SU-DHL-6 (cell line): Measurements from ENCODE around the gene COL23A1.

Experiments used
- H2AFZ ChIP-seq: fragments of 200-600 bp; sonication (generic); 2 replicates; pipeline ENCODE4 v1.6.1; 2014; ENCODE audit warnings: low read depth, mild to moderate bottlenecking, moderate library complexity, mixed read lengths, antibody characterized with exemption, low read length; ENCODE audit not compliant: severe bottlenecking
- H3F3A ChIP-seq: fragments of 200-600 bp; shearing (Covaris generic); 2 replicates; pipeline ENCODE4 v1.6.0; 2016; ENCODE audit warnings: antibody characterized with exemption, mild to moderate bottlenecking; ENCODE audit not compliant: insufficient read depth
- H3K27ac ChIP-seq: fragments of 200-600 bp; sonication (generic); 2 replicates; pipeline ENCODE4 v1.5.1; 2016; ENCODE audit warnings: low read depth, mild to moderate bottlenecking, low read length, moderate library complexity, mixed read lengths
- H3K27me3 ChIP-seq: fragments of 200-600 bp; sonication (generic), shearing (Covaris generic); 2 replicates; pipeline ENCODE4 v1.6.0; 2014; ENCODE audit warnings: mild to moderate bottlenecking, low read length
- H3K36me3 ChIP-seq: fragments of 200-600 bp; sonication (generic); 2 replicates; pipeline ENCODE4 v1.6.1; 2014; ENCODE audit warnings: mild to moderate bottlenecking, low read length, mixed read lengths
- H3K4me2 ChIP-seq: fragments of 300-600, 200-600 bp; shearing (Covaris generic), sonication (generic); 2 replicates; pipeline ENCODE4 v1.6.0; 2014; ENCODE audit warnings: low read length, low read depth, mild to moderate bottlenecking; ENCODE audit not compliant: poor library complexity, severe bottlenecking
- H3K4me3 ChIP-seq: fragments of 200-600 bp; sonication (generic); 2 replicates; pipeline ENCODE4 v1.5.1; 2014; ENCODE audit warnings: antibody characterized with exemption, low read length, mild to moderate bottlenecking, mixed read lengths; ENCODE audit not compliant: insufficient read depth, poor library complexity, severe bottlenecking
- H3K79me2 ChIP-seq: fragments of 200-600 bp; sonication (generic); 2 replicates; pipeline ENCODE4 v1.6.1; 2014; ENCODE audit warnings: mild to moderate bottlenecking, low read length, moderate library complexity; ENCODE audit not compliant: insufficient read depth
- H3K9ac ChIP-seq: fragments of 200-600 bp; sonication (generic); 2 replicates; pipeline ENCODE4 v1.7.0; 2014; ENCODE audit warnings: mild to moderate bottlenecking, low read length
- H3K9me2 ChIP-seq: fragments of 200-600 bp; sonication (generic); replicated peaks from 2 replicates; pipeline ENCODE4 v1.6.1; 2014; ENCODE audit warnings: low read length; ENCODE audit not compliant: insufficient read depth
- H3K9me3 ChIP-seq: fragments of 200-600 bp; sonication (generic); 2 replicates; pipeline ENCODE4 v1.6.1; 2014; ENCODE audit warnings: low read length, mixed read lengths; ENCODE audit not compliant: insufficient read depth
- H4K20me1 ChIP-seq: fragments of 200-600 bp; sonication (generic); 2 replicates; pipeline ENCODE4 v1.6.1; 2014; ENCODE audit warnings: low read depth, mild to moderate bottlenecking, antibody characterized with exemption, low read length, moderate library complexity, mixed read lengths
- EZH2phosphoT487 ChIP-seq: fragments of 200-600 bp; sonication (generic), shearing (Covaris generic); conservative IDR thresholded peaks from 2 replicates; pipeline ENCODE4 v1.6.1; 2018; ENCODE audit warnings: mild to moderate bottlenecking, antibody characterized with exemption, low read length, moderate library complexity, mixed read lengths
- TF ChIP-seq, protein P1 (sequence below): fragments of 200-600 bp; sonication (generic); IDR thresholded peaks from one replicate; pipeline ENCODE4 v1.5.1; 2017; ENCODE audit warnings: antibody characterized with exemption, mild to moderate bottlenecking, low read length, moderate library complexity; ENCODE audit not compliant: insufficient read depth, poor library complexity, severe bottlenecking

COL23A1 gene

DNA sequence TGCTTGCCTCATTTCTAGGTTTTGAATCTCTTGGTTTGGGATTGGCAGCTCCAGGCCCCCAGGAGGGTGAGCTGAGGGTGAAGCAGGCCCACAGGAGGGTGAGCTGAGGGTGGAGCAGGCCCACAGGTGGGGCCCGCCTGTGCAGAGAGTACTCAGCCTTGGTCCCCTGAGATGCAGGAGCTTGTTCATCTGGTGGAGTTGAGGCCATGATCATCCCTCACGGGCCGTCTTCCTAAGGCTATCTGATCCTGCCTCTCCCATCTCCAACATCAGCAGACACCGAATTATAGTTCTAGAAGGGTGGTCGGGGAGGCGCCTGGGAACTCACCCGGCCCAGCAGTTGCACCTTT, 225.9 kb downstream of the COL23A1 start:
- Histone ChIP-seq H3K9ac (no peak overlapping the region), H3K27ac (no peak overlapping the region), H4K20me1 (no peaks in the 10 kb centered on the region), H3K79me2 (no peaks in the 10 kb centered on the region), H3K36me3 (no peaks in the 10 kb centered on the region), H3F3A (no peaks in the 10 kb centered on the region), H3K4me3 (no peak overlapping the region), H3K27me3 (no peaks in the 10 kb centered on the region), H3K9me3 (no peaks in the 10 kb centered on the region), H3K9me2 (no peaks in the 10 kb centered on the region), H2AFZ (no peak overlapping the region), H3K4me2 (no peak overlapping the region)
- TF ChIP-seq EZH2phosphoT487 = no peak
- TF ChIP-seq, protein P1, sequence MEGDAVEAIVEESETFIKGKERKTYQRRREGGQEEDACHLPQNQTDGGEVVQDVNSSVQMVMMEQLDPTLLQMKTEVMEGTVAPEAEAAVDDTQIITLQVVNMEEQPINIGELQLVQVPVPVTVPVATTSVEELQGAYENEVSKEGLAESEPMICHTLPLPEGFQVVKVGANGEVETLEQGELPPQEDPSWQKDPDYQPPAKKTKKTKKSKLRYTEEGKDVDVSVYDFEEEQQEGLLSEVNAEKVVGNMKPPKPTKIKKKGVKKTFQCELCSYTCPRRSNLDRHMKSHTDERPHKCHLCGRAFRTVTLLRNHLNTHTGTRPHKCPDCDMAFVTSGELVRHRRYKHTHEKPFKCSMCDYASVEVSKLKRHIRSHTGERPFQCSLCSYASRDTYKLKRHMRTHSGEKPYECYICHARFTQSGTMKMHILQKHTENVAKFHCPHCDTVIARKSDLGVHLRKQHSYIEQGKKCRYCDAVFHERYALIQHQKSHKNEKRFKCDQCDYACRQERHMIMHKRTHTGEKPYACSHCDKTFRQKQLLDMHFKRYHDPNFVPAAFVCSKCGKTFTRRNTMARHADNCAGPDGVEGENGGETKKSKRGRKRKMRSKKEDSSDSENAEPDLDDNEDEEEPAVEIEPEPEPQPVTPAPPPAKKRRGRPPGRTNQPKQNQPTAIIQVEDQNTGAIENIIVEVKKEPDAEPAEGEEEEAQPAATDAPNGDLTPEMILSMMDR = no peak

GRCh38 chr5:178363501-178364325, 226.5 kb downstream of the COL23A1 start:
- Histone ChIP-seq H3F3A (no peaks in the 10 kb centered on the region), H4K20me1 (no peaks in the 10 kb centered on the region), H3K9me2 (no peaks in the 10 kb centered on the region), H3K36me3 (no peaks in the 10 kb centered on the region), H3K27ac (no peak overlapping the region), H3K4me2 (no peak overlapping the region), H3K4me3 (no peak overlapping the region), H2AFZ (no peak overlapping the region), H3K9ac (no peak overlapping the region), H3K9me3 (no peaks in the 10 kb centered on the region), H3K79me2 (no peaks in the 10 kb centered on the region), H3K27me3 (no peaks in the 10 kb centered on the region)
- TF ChIP-seq, protein P1 = no peak
- TF ChIP-seq EZH2phosphoT487 = no peak

DNA sequence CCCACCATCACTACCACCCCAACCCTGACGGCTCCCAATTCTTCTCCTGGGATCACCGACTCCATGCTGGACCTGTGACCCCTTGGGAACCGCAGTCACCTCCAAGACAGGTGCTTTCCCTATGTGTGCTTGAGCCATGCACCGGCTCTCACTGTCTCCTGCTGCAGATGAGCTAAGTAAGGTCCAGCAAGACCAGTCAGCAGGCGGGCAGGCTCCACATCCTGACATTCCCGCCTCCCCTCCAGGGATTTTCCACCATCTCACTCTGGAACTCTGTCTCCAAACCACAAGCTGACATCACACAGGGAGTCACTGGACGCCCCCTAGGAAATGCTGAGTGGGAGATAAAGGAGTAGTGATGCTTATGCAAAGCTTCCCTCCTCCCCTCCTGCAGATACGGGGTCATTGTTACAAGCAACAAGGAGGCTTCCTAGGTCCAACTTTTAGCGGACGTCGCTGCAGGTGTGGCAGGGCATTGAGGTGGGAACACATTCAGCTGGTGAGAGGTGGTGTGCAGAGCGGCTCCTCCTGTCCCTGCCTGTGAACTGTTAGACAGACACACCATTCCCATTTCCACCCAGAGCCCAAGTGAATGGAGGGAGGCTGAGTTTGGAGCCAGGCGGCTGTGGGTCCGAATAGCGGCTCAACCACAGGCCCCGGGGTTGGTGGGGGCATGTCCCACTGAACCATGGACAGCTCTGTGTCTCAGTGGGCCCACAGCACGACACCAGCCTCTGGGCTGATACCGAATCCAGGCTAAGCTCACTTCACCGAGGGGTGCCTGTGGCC, 228.3 kb downstream of the COL23A1 start:
- Histone ChIP-seq H3K4me3 (no peak overlapping the region), H3K9me3 (no peaks in the 10 kb centered on the region), H3K9me2 (no peaks in the 10 kb centered on the region), H3K9ac (no peak overlapping the region), H2AFZ (no peak overlapping the region), H3K79me2 (no peaks in the 10 kb centered on the region), H3K27me3 (no peaks in the 10 kb centered on the region), H3K27ac (no peak overlapping the region), H3K36me3 (no peaks in the 10 kb centered on the region), H3F3A (no peaks in the 10 kb centered on the region), H3K4me2 (no peak overlapping the region), H4K20me1 (no peaks in the 10 kb centered on the region)
- no peak for TF ChIP-seq EZH2phosphoT487
- TF ChIP-seq, protein P1 = no peak
